ENCODE data around the gene ZSWIM1. TPM values are rescaled to one million over a fixed set of nuclear protein-coding genes. Genes with fewer than 3 reads are reported as not detected.

ZSWIM1 gene
- total and polyA plus RNA-seq, 10 of the 15 experiments (the other 5 are each of a cell fraction or from before 2014, with no cell fraction given): 2.4 to 16.0 (median 9.8) TPM

DNA sequence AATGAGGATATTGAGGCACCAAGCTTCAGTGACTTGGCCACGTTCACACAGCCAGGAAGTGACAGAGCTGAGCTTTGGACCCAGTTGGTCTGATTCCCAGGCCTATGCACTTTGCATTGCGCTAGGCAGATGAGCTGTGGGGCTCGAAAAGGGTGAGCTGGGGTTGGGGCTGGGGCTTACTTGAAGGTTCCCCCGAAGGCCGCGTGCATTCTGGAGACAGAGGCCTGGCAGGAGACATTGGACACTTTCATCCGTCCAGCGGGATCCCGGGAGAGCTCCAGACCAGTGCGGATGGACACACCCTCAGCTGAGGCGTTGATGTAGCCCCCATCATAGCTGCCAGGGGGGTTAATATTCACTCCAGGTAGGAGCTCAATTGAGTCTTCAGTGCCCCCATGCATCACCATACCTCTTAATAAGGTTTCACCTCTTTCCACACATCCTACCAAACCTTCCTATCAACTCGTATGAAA, 28.3 kb downstream of the ZSWIM1 start:
- no peak overlapping the region for H3K4me3 ChIP-seq
- POLR2A ChIA-PET: interaction anchor here (0.6 to 3.9 kb wide), 7 partner anchors 10 to 104 kb away, joined by 3 to 32 read pairs (median 3); partner anchors contain the start of genes CTSA, NEURL2 and PCIF1
- no peak overlapping the region for H2AFZ ChIP-seq (ENCODE audit: control insufficient read depth, low read depth, low read length)
- FAIRE-seq (no peak), DNase-seq (ENCODE audit: low read depth, low spot score) (no peak), ATAC-seq (no peak)
- CTCF ChIA-PET: interaction anchor here (0.9 to 3.1 kb wide), 4 partner anchors 24 to 111 kb away, joined by 3 to 19 read pairs (median 4); no protein-coding TSS in a partner anchor
- no peak overlapping the region for H3K9ac ChIP-seq (ENCODE audit: control insufficient read depth, insufficient read depth, low read length)
- no peaks in the 10 kb centered on the region for H3K9me3 ChIP-seq (replicated peaks; ENCODE audit: control insufficient read depth, insufficient read depth, low read length)
- peaks cover 15% of the 10 kb centered on the region for H3K4me1 ChIP-seq (ENCODE audit: control insufficient read depth, insufficient read depth, low read length)
- 88% methylated on average over 12 of the region's 12 CpGs for WGBS (ENCODE audit: insufficient coverage, insufficient replicate concordance, low lambda C conversion rate, missing lambda C conversion rate)
- H4K20me1 ChIP-seq (ENCODE audit: control insufficient read depth, insufficient read depth): no peaks in the 10 kb centered on the region
- no TSS peak for BruUV-seq (replicated peaks)
- H3K27ac ChIP-seq (ENCODE audit: control insufficient read depth, insufficient read depth): no peak overlapping the region
- RAD21 ChIA-PET (ENCODE audit: unreplicated experiment): no interaction called here
- in situ Hi-C loops (cut with MboI): no loop called here
- intact Hi-C loops (cut with micrococcal nuclease; ENCODE audit: unreplicated experiment): no loop called here
- no peaks in the 10 kb centered on the region for H3K79me2 ChIP-seq (ENCODE audit: control insufficient read depth, insufficient read depth, low read length)
- H3K36me3 ChIP-seq (ENCODE audit: control insufficient read depth in 2 of 2, insufficient read depth in 2 of 2, low read length in 1 of 2): no peaks in the 10 kb centered on the region
- H3K4me2 ChIP-seq (ENCODE audit: control insufficient read depth, insufficient read depth): no peak overlapping the region
- SMC1A ChIA-PET (ENCODE audit: uncharacterized antibody, unreplicated experiment): interaction anchor here (0.8 to 3.5 kb wide), 5 partner anchors 17 to 62 kb away, joined by 3 to 12 read pairs (median 3); partner anchors contain the start of genes CTSA and NEURL2
- no peaks in the 10 kb centered on the region for H3K27me3 ChIP-seq (replicated peaks in 1 of 2; ENCODE audit: control insufficient read depth in 2 of 2, insufficient read depth in 2 of 2, low read length in 1 of 2)
- TF ChIP-seq KLF5 (IDR thresholded peaks at IDR 0.05; ENCODE audit: partially characterized antibody) (no peak), SRF (IDR thresholded peaks at IDR 0.05; ENCODE audit: low read depth in 2 of 2, low read length in 2 of 2) (no peak), MYB (IDR thresholded peaks at IDR 0.05; ENCODE audit: borderline replicate concordance, low read depth, low read length) (no peak), FOXK2 (IDR thresholded peaks at IDR 0.05) (no peak), JUND (IDR thresholded peaks at IDR 0.05; ENCODE audit: low read depth, low read length) (no peak), POU2F2 (IDR thresholded peaks at IDR 0.05; ENCODE audit: borderline replicate concordance, low read depth, low read length) (no peak)
- TF ChIP-seq, protein P1, sequence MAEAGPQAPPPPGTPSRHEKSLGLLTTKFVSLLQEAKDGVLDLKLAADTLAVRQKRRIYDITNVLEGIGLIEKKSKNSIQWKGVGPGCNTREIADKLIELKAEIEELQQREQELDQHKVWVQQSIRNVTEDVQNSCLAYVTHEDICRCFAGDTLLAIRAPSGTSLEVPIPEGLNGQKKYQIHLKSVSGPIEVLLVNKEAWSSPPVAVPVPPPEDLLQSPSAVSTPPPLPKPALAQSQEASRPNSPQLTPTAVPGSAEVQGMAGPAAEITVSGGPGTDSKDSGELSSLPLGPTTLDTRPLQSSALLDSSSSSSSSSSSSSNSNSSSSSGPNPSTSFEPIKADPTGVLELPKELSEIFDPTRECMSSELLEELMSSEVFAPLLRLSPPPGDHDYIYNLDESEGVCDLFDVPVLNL (IDR thresholded peaks at IDR 0.05; ENCODE audit: low read depth, low read length): no peak
- TF ChIP-seq, protein P2, sequence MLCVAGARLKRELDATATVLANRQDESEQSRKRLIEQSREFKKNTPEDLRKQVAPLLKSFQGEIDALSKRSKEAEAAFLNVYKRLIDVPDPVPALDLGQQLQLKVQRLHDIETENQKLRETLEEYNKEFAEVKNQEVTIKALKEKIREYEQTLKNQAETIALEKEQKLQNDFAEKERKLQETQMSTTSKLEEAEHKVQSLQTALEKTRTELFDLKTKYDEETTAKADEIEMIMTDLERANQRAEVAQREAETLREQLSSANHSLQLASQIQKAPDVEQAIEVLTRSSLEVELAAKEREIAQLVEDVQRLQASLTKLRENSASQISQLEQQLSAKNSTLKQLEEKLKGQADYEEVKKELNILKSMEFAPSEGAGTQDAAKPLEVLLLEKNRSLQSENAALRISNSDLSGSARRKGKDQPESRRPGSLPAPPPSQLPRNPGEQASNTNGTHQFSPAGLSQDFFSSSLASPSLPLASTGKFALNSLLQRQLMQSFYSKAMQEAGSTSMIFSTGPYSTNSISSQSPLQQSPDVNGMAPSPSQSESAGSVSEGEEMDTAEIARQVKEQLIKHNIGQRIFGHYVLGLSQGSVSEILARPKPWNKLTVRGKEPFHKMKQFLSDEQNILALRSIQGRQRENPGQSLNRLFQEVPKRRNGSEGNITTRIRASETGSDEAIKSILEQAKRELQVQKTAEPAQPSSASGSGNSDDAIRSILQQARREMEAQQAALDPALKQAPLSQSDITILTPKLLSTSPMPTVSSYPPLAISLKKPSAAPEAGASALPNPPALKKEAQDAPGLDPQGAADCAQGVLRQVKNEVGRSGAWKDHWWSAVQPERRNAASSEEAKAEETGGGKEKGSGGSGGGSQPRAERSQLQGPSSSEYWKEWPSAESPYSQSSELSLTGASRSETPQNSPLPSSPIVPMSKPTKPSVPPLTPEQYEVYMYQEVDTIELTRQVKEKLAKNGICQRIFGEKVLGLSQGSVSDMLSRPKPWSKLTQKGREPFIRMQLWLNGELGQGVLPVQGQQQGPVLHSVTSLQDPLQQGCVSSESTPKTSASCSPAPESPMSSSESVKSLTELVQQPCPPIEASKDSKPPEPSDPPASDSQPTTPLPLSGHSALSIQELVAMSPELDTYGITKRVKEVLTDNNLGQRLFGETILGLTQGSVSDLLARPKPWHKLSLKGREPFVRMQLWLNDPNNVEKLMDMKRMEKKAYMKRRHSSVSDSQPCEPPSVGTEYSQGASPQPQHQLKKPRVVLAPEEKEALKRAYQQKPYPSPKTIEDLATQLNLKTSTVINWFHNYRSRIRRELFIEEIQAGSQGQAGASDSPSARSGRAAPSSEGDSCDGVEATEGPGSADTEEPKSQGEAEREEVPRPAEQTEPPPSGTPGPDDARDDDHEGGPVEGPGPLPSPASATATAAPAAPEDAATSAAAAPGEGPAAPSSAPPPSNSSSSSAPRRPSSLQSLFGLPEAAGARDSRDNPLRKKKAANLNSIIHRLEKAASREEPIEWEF (IDR thresholded peaks at IDR 0.05; ENCODE audit: insufficient replicate concordance, low read depth, low read length): no peak
- TF ChIP-seq, protein P3, sequence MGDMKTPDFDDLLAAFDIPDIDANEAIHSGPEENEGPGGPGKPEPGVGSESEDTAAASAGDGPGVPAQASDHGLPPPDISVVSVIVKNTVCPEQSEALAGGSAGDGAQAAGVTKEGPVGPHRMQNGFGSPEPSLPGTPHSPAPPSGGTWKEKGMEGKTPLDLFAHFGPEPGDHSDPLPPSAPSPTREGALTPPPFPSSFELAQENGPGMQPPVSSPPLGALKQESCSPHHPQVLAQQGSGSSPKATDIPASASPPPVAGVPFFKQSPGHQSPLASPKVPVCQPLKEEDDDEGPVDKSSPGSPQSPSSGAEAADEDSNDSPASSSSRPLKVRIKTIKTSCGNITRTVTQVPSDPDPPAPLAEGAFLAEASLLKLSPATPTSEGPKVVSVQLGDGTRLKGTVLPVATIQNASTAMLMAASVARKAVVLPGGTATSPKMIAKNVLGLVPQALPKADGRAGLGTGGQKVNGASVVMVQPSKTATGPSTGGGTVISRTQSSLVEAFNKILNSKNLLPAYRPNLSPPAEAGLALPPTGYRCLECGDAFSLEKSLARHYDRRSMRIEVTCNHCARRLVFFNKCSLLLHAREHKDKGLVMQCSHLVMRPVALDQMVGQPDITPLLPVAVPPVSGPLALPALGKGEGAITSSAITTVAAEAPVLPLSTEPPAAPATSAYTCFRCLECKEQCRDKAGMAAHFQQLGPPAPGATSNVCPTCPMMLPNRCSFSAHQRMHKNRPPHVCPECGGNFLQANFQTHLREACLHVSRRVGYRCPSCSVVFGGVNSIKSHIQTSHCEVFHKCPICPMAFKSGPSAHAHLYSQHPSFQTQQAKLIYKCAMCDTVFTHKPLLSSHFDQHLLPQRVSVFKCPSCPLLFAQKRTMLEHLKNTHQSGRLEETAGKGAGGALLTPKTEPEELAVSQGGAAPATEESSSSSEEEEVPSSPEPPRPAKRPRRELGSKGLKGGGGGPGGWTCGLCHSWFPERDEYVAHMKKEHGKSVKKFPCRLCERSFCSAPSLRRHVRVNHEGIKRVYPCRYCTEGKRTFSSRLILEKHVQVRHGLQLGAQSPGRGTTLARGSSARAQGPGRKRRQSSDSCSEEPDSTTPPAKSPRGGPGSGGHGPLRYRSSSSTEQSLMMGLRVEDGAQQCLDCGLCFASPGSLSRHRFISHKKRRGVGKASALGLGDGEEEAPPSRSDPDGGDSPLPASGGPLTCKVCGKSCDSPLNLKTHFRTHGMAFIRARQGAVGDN (IDR thresholded peaks at IDR 0.05): no peak
- TF ChIP-seq, protein P4, sequence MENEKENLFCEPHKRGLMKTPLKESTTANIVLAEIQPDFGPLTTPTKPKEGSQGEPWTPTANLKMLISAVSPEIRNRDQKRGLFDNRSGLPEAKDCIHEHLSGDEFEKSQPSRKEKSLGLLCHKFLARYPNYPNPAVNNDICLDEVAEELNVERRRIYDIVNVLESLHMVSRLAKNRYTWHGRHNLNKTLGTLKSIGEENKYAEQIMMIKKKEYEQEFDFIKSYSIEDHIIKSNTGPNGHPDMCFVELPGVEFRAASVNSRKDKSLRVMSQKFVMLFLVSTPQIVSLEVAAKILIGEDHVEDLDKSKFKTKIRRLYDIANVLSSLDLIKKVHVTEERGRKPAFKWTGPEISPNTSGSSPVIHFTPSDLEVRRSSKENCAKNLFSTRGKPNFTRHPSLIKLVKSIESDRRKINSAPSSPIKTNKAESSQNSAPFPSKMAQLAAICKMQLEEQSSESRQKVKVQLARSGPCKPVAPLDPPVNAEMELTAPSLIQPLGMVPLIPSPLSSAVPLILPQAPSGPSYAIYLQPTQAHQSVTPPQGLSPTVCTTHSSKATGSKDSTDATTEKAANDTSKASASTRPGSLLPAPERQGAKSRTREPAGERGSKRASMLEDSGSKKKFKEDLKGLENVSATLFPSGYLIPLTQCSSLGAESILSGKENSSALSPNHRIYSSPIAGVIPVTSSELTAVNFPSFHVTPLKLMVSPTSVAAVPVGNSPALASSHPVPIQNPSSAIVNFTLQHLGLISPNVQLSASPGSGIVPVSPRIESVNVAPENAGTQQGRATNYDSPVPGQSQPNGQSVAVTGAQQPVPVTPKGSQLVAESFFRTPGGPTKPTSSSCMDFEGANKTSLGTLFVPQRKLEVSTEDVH (IDR thresholded peaks at IDR 0.05; ENCODE audit: low read depth, partially characterized antibody): no peak

Measured in GM12878 (cell line).